Dendritic cell treated with granulocyte-macrophage colony-stimulating factor and Interleukin-4, amounts not matched to agents 40 ng/mL and 50 ng/mL, for 4 days (primary cell): ENCODE measurements around the gene GCGR.
A peak's percentile ranks its signal among the peaks of the same experiment; 100 is the strongest.

Experiments used
- H3K27ac Mint-ChIP-seq: one replicate; pipeline ENCODE4 v1.8.0; 2022; ENCODE audit warnings: mild to moderate bottlenecking, mixed read lengths
- H3K27me3 Mint-ChIP-seq: one replicate; pipeline ENCODE4 v1.8.0; 2022; ENCODE audit warnings: mild to moderate bottlenecking, mixed read lengths
- H3K36me3 Mint-ChIP-seq: one replicate; pipeline ENCODE4 v1.8.0; 2022; ENCODE audit warnings: low read depth, mixed read lengths
- H3K4me1 Mint-ChIP-seq: one replicate; pipeline ENCODE4 v1.8.0; 2022; ENCODE audit warnings: low read depth, mixed read lengths
- H3K4me3 Mint-ChIP-seq: one replicate; pipeline ENCODE4 v1.8.0; 2022; ENCODE audit warnings: mild to moderate bottlenecking, moderate library complexity, mixed read lengths
- H3K9me3 Mint-ChIP-seq: one replicate; pipeline ENCODE4 v1.8.0; 2022; ENCODE audit warnings: mixed read lengths
- intact Hi-C: fragments of 100-400 bp; cut with micrococcal nuclease; formaldehyde crosslinking; loops from one replicate; pipeline ENCODE4 v1.15.0; 2022

GCGR gene

DNA sequence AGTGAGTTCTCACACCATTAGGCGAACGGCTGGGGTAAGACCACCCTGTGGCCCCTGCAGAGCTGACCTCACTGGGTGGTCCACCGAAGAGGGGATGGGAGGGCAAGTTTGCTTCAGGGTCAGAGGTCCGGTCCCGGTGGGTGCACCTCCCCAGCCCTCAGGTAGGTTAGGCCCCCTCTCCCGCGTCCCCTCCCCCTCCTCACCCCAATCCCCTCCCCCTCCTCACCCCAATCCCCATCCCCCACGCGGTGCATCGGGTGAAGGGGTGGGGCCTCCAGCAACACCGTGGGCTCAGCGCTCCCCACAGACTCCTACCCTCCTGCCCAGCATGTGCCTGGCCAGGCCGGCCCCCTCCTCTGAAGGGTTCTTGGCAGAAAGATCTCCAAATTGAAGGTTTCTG, 15.8 kb downstream of the GCGR start:
- peaks cover 28% of the 10 kb centered on the region for H3K36me3 Mint-ChIP-seq

DNA sequence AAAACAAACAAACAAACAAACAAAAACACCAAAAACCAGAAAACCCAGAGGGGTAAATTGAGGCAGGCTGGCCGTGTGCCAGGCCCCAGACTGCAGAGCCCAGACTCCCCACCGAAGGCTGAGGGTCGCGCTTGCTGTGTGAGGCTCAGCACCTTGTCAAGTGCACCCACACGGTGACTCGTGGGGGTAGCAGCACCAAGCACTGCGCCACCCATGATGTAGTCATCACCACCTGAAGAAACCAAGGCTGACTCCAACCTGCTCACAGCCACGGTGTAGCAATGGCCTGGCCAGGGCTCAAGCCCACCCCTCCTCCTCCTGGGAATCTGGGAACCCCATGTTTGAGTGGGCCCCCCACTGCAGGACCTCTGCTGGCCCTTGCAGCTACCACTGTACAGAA, 17.2 kb downstream of the GCGR start:
- H3K27me3 Mint-ChIP-seq, result peaks cover 21% of the 10 kb centered on the region
- H3K4me1 Mint-ChIP-seq, result peaks cover 41% of the 10 kb centered on the region
- H3K9me3 Mint-ChIP-seq, result no peaks in the 10 kb centered on the region
- peak overlapping the region; percentile 95 for H3K27ac Mint-ChIP-seq
- no peak overlapping the region for H3K4me3 Mint-ChIP-seq
- intact Hi-C loops, result loop anchor here (5.0 kb wide), 1 partner anchor 41 kb away; the partner anchor contains the start of gene P4HB
- H3K36me3 Mint-ChIP-seq, result peaks cover 29% of the 10 kb centered on the region

More for the DNA sequence above, 15.8 kb downstream of the GCGR start:
- Mint-ChIP-seq H3K27me3 (peaks cover 22% of the 10 kb centered on the region), H3K4me1 (peaks cover 37% of the 10 kb centered on the region), H3K9me3 (no peaks in the 10 kb centered on the region), H3K27ac (no peak overlapping the region), H3K4me3 (no peak overlapping the region)
- intact Hi-C loops, result loop anchor here (5.0 kb wide), 1 partner anchor 43 kb away; the partner anchor contains the start of gene P4HB

- Mint-ChIP-seq H3K27me3 (peaks cover 17% of the 10 kb centered on the region), H3K9me3 (no peaks in the 10 kb centered on the region), H3K27ac (peak overlapping the region; percentile 95), H3K36me3 (peaks cover 29% of the 10 kb centered on the region), H3K4me1 (peaks cover 43% of the 10 kb centered on the region), H3K4me3 (peak overlapping the region; percentile 48)
- intact Hi-C loops, result loop anchor here (1.0 to 5.0 kb wide), 2 partner anchors 11 to 41 kb away; partner anchors contain the start of gene P4HB
Observed at GRCh38 chr17:81821603-81822311, 17.8 kb downstream of the GCGR start.

GRCh38 chr17:81822312-81822637, 18.3 kb downstream of the GCGR start:
- Mint-ChIP-seq H3K36me3 (peaks cover 29% of the 10 kb centered on the region), H3K4me1 (peaks cover 43% of the 10 kb centered on the region), H3K9me3 (no peaks in the 10 kb centered on the region), H3K4me3 (no peak overlapping the region), H3K27ac (peak overlapping the region; percentile 95), H3K27me3 (peaks cover 14% of the 10 kb centered on the region)
- intact Hi-C loops, result loop anchor here (1.0 to 5.0 kb wide), 2 partner anchors 10 to 40 kb away; partner anchors contain the start of gene P4HB

DNA sequence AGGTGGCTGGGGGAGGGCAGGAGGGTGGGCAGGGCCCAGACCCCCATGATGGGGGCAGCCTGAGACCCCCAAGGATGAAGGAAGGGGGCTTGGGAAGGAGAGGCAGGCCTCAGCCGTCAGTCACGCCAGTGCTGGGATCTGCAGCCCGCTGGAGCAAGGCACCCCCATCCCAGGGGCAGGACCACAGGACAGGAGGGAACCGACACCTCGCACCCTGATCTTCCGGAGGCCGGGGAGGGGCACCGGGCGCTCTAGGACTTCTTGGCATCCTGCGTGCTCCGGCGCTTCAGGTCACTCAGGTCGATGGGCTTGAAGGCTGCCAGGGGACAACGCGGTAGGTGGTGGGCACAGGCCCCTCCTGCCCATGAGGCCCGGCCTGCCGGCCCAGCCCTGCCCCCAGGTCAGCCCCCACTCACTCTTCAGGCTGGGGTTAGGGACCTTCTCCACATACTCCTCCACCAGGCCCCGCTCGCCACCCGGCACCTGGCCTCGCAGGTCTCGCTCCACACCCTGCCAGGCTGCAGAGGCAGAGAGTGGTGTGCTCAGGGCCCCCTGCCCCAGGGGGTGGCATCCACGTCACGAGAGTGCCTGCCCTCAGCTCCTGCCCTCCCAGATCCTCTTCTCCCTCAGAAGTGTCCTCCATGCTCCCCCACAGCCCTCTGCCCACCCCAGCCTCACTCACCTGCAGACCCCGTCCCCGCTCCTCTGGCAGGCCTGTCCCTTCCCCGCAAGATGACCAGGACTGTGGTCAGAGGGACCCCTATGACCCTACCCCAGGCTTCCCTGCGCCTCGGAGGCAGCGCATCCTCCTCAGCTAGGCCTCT, 19.3 kb downstream of the GCGR start:
- H3K4me3 Mint-ChIP-seq, result no peak overlapping the region
- peak overlapping the region; percentile 95 for H3K27ac Mint-ChIP-seq
- peaks cover 7% of the 10 kb centered on the region for H3K27me3 Mint-ChIP-seq
- no peaks in the 10 kb centered on the region for H3K9me3 Mint-ChIP-seq
- peaks cover 29% of the 10 kb centered on the region for H3K36me3 Mint-ChIP-seq
- intact Hi-C loops, result loop anchor here (1.0 to 5.0 kb wide), 2 partner anchors 9 to 39 kb away; partner anchors contain the start of gene P4HB
- peaks cover 36% of the 10 kb centered on the region for H3K4me1 Mint-ChIP-seq

- H3K27me3 Mint-ChIP-seq, result peaks cover 7% of the 10 kb centered on the region
- H3K36me3 Mint-ChIP-seq, result peaks cover 29% of the 10 kb centered on the region
- no peaks in the 10 kb centered on the region for H3K9me3 Mint-ChIP-seq
- H3K27ac Mint-ChIP-seq, result peak overlapping the region; percentile 95
- intact Hi-C loops, result loop anchor here (5.0 kb wide), 1 partner anchor 38 kb away; the partner anchor contains the start of gene P4HB
- H3K4me1 Mint-ChIP-seq, result peaks cover 43% of the 10 kb centered on the region
- H3K4me3 Mint-ChIP-seq, result no peak overlapping the region
Observed at GRCh38 chr17:81823820-81824550, 20.0 kb downstream of the GCGR start.

GRCh38 chr17:81824595-81824994, 20.6 kb downstream of the GCGR start:
- no peaks in the 10 kb centered on the region for H3K9me3 Mint-ChIP-seq
- peaks cover 29% of the 10 kb centered on the region for H3K36me3 Mint-ChIP-seq
- intact Hi-C loops, result loop anchor here (5.0 kb wide), 1 partner anchor 38 kb away; the partner anchor contains the start of gene P4HB
- H3K4me1 Mint-ChIP-seq, result peaks cover 47% of the 10 kb centered on the region
- H3K27me3 Mint-ChIP-seq, result peaks cover 3% of the 10 kb centered on the region
- no peak overlapping the region for H3K4me3 Mint-ChIP-seq
- peak overlapping the region; percentile 95 for H3K27ac Mint-ChIP-seq

DNA sequence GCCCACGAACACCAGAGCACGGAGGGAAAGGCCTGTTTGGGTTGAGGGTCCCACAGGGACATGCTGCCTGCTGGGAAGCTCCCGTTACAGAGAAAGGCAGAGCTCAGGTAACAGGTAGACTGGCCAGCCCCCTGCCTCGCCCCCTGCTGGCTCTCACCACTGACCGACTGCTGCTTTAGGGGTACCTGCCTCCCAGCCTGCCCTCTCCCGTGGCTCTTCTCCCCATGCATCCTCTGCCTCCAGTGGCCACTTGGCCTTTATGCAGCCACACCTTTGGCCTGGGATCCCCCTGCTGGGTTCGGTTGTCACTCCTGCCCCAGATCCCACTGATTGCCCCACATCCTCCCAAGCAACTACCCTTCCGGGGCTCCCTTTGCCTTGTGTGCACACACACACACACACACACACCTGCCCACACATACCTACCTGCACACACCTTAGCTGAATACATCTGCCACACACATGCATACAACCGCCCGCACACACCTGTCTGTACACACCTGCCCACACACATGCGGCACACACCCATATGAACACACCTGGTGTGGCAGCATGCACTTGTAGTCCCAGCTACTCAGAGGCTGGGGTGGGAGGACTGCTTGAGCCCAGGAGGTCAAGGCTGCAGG, 22.0 kb downstream of the GCGR start:
- peaks cover 38% of the 10 kb centered on the region for H3K36me3 Mint-ChIP-seq
- no peak overlapping the region for H3K4me3 Mint-ChIP-seq
- intact Hi-C loops, result no loop called here
- H3K9me3 Mint-ChIP-seq, result no peaks in the 10 kb centered on the region
- peak overlapping the region; percentile 7 for H3K27ac Mint-ChIP-seq
- no peaks in the 10 kb centered on the region for H3K27me3 Mint-ChIP-seq
- peaks cover 58% of the 10 kb centered on the region for H3K4me1 Mint-ChIP-seq

DNA sequence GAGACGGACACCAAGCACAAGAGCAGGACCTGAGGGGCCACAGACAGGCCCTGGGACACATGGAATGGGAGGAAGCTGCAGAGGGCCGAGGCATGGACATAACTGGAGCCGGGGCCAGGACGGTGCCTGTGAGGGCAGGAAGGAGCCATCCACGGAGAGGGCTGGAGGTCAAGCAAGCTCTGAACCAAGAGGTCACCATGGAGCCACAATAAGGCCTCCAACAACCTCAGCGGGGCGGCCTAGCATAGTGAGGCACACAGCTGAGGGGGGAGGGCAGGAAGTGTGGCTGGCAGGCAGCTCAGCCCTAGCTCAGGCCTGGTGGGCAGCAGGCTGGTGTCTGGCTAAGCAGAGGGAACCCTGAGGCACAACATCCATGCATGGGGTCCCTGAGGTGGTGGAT, 24.7 kb downstream of the GCGR start:
- peaks cover 29% of the 10 kb centered on the region for H3K36me3 Mint-ChIP-seq
- no peak overlapping the region for H3K27ac Mint-ChIP-seq
- H3K4me1 Mint-ChIP-seq, result peaks cover 51% of the 10 kb centered on the region
- no peak overlapping the region for H3K4me3 Mint-ChIP-seq
- intact Hi-C loops, result no loop called here
- no peaks in the 10 kb centered on the region for H3K27me3 Mint-ChIP-seq
- no peaks in the 10 kb centered on the region for H3K9me3 Mint-ChIP-seq

GRCh38 chr17:81829858-81830257, 25.9 kb downstream of the GCGR start:
- Mint-ChIP-seq H3K9me3 (no peaks in the 10 kb centered on the region), H3K4me1 (peaks cover 48% of the 10 kb centered on the region), H3K27ac (no peak overlapping the region), H3K27me3 (no peaks in the 10 kb centered on the region), H3K4me3 (no peak overlapping the region), H3K36me3 (peaks cover 18% of the 10 kb centered on the region)
- intact Hi-C loops, result no loop called here

DNA sequence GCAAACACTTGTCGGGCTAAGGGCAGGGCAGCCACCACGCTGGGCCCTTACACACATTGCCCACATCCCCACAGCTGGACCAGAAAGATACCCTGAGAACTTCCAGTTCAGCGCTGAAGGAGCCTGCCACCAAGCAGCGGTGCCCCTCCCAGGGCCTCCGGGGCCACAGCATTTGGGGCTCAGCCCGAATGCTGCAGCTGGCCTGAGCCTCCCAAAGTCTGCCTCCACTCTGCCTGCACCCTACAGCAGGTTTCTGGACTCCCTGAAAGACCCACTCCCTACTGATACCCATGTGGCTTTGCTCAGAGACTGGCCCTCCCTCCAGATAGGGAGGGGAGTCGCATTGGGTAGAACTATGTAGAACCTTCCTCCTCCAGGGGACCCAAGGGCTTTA, 27.6 kb downstream of the GCGR start:
- Mint-ChIP-seq H3K36me3 (peaks cover 18% of the 10 kb centered on the region), H3K27me3 (no peaks in the 10 kb centered on the region), H3K27ac (peak overlapping the region; percentile 97), H3K4me1 (peaks cover 52% of the 10 kb centered on the region), H3K9me3 (no peaks in the 10 kb centered on the region), H3K4me3 (peak overlapping the region; percentile 90)
- intact Hi-C loops, result no loop called here

GRCh38 chr17:81831957-81832607, 28.1 kb downstream of the GCGR start:
- Mint-ChIP-seq H3K36me3 (peaks cover 18% of the 10 kb centered on the region), H3K4me1 (peaks cover 55% of the 10 kb centered on the region), H3K27ac (peak overlapping the region; percentile 97), H3K27me3 (no peaks in the 10 kb centered on the region), H3K4me3 (peak overlapping the region; percentile 90), H3K9me3 (no peaks in the 10 kb centered on the region)
- intact Hi-C loops, result loop anchor here (1.0 kb wide), 1 partner anchor 10 kb away; no protein-coding TSS in a partner anchor
